NCI-H1048 (cell line): ENCODE results near the gene PLA2G4D.

Experiments
- DNase-seq: peaks from one replicate; lab custom pipeline; 2025; lab: John Stamatoyannopoulos, UW

Gene PLA2G4D

GRCh38 chr15:42071717-42072116 is 22.6 kb downstream of the PLA2G4D start:
- DNase-seq, result no peak

- DNase-seq, result no peak
These were observed 23.4 kb downstream of the PLA2G4D start for GRCh38 chr15:42070976-42071350.

GRCh38 chr15:42070279-42070975 is 23.9 kb downstream of the PLA2G4D start:
- DNase-seq, result no peak

DNA sequence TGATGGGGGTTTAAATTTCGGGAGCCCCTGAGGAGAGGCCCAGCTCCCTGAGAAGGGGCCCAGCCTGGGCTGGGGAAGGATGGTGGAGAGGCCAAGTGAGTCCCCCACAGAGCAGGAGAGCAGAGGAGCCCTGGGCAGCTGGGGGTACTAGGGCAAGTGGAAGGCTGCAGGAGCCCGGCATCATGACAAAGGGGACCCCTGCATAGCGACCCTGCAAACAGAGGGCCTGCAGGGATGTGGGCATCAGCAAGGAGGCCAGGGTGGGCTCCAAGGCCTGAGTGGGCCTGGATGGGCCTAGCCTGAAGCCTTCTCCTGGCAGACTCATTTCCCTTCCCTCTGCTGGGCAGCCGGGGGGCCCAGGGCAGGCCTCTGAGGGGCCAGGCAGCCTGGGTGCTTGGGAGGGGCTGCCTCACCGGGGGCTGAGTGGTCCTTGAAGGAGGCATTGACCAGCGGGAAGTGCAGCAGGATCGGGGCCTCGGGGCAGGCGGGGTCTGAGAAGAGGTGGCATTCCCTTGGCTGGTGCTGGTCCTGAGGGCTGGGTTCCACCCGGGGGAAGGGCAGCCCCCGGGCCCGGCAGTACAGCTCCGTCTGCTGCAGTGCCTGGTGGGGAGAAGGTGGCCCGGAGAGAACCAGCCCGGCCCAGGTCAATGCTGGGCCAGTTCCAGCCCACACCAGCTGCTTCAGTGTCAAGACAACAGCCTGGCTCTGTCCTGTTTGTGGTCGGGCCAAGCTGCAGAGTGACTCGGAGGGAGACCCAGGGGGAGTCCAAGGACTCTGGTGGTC is 24.7 kb downstream of the PLA2G4D start:
- no peak for DNase-seq

- DNase-seq, result no peak
These were observed 25.3 kb downstream of the PLA2G4D start for GRCh38 chr15:42069025-42069424.

- DNase-seq, result no peak
These were observed 25.8 kb downstream of the PLA2G4D start for GRCh38 chr15:42068601-42069000.

DNA sequence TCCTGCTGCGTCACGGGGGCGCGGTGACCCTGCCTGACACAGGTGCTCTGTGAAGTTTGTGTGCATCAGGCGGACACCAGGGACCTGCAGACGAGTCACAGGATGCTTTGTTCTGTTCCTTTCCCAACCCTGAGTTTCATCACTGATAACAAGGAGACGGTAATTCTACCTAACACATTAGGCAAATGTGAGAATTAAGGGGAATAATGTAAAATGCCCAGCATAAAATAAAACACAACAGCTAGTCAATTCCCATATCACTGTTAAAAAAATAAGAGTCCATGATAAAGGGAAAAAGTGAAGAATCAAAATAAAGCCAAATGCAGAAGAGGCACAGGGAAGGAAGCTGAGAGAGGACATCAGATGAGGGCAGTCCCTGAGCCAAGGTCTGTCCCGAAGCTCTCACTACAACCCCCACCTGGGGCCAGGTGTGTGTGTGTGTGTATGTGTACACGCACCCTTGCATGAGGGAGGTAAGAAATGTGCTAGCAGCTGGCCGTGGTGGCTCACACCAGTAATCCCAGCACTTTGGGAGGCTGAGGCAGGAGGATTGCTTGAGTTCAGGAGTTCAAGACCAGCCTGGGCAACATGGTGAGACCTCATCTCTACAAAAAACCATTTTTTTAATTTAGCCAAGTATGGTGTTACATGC is 27.5 kb downstream of the PLA2G4D start:
- no peak for DNase-seq

- no peak for DNase-seq
These were observed 28.9 kb downstream of the PLA2G4D start for GRCh38 chr15:42065468-42065867.

GRCh38 chr15:42065033-42065432 is 29.3 kb downstream of the PLA2G4D start:
- DNase-seq, result no peak

DNA sequence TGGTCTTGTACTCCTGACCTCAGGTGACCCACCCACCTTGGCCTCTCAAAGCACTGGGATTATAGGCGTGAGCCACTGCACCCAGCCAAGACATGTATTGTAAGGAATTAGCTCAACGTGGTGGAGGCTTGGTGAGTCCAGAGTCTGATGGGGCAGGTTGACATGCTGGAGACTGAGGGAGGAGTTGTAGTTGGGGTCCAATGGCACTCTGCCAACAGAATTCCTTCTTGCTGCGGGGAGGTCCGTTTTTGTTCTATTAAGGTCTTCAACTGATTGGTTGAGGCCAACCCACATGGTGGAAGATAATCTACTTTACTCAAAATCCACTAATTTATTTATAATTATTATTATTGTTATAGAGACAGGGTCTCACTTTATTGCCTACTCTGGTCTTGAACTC is 30.1 kb downstream of the PLA2G4D start:
- no peak for DNase-seq

DNA sequence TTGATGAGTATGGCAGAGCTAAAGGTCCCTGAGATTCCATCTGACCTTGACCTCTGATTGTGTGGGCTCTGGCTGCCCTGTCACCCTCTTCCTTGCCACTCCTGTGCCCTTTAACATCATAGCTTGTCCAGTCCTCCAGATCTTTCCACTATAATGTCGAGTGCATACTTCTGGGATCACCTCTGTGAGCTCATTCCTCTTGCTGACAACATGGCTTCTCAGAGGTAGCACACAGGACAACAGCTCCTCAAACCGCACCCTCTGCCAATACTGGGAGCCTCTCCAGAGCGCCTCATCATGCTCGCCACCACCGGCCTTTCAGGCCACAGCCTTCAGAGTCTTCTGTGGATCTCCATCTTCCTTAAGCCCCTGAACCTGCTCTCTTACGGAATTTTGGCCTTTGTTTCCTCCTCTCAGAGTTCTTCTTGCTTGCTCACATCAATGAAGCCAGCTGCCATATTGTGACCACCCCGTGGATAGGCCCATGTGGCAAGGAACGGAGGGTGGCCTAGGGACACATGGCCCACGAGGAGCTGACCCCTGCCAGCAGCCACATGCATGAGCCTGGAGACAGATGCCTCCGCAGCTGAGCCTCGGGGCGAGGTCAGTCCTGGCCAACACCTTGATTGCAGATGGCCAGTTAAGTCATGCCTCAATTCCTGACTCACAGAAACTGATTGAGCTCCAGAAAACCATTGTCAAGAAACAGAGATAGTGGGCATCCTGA is 31.1 kb downstream of the PLA2G4D start:
- DNase-seq, result no peak

GRCh38 chr15:42062284-42062806 is 32.0 kb downstream of the PLA2G4D start:
- DNase-seq, result no peak

GRCh38 chr15:42060797-42061196 is 33.6 kb downstream of the PLA2G4D start:
- no peak for DNase-seq

DNA sequence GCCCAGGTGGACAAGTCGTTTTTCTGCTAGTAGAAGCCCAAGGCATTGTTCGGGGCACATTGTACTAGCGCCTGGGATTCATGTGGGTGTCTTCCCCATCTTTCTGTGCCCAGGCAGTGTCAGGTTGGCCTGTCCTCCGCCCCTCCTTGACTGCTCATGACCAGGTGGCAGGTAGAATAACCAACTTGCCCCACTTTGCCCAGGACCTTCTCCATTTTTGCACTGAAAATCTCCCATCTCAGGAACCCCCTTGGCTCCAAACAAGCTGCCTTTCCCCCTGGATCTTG is 33.9 kb downstream of the PLA2G4D start:
- DNase-seq, result no peak

DNA sequence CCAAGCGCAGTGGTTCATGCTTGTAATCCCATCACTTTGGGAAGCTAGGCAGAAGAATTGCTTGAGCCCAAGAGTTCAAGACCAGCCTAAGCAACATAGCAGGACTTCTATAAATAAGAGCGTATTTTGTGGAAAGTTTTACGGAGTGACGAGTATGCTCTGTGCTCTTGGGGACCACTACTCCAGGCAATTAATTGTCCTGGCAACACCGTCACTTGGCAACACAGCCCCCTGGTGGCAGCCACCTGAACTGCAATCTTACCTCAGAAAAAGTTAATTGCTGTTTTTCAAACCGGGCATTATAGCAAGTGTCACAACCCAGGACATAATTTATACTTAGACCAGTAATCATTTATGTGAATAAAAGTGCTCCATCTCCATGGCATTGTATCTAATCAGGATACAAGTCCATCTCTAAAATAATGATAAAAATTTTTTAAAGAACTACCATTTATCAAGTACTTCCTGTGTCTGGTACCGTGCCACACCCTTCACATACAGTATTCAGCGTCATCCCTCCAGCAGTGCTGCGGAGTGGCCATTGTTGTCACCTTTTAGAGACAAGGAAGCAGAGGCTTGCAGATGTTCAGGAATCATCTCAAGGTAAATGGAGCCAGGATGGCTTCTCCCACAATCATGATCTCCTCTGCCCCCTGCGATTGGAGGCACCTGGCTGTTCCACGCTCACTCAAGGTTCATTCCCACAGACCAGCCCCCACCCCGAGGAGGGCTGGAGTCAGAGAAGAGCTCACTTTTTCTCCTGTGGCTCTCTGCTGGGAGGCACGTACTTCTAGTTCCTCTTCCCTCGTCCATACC is 34.5 kb downstream of the PLA2G4D start:
- DNase-seq, result no peak

DNA sequence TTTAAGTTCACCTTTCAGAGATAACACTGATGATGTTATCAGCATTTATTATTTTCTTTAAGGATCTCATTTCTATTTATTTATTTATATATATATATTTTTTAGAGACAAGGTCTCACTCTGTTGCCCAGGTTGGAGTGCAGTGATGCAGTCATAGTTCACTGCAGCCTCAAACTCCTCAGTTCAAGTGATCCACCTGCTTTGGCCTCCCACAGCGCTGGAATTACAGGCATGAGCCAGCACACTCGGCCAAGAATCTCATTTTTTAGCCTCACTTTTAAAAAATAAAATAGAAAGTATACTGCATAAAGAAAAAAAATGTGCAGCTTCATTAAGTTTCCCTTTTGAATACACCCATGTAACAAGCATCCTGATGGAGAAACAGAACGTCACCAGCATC is 35.6 kb downstream of the PLA2G4D start:
- DNase-seq, result no peak

GRCh38 chr15:42057799-42058646 is 36.3 kb downstream of the PLA2G4D start:
- no peak for DNase-seq

DNA sequence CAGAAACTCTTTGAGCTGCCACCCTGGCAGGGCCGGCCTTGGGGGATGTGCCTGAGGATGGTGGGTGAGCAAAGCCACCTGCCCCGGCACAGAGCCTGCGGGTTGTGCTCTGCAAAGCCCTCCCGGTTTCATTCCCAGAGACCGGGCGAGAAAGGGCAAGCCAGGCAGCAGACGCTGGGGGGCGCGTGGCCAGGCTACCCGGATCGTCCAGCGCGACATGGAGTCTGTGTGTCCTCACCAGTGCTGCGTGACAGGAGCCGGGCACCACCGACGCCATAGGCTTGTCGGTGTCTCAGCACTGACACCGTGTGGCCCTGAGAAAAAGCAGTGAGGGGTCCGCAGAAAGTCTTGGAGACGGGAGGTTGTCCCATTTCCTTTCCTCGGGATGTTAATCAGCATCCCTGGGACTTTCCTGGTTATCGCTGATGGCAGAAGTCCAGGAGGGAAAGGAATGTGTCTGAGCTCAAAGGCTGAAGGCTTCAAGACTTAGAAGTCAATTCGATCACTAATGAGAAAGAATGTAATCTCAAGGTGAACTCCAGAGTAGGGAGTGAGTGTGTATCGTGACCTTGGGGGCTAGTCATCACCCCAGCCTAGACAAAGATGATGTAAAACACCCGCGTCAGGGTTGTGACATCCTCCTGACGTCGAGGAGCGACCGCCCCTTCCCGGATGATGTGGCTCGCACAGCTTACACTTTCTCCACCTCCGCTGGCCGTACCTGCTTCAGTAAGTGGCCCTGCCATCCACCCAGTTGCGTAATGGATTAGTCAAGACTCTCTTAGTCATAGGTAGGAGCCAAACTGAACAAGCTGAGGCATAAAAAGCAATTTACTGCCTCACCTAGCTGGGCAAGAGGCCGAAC is 37.2 kb downstream of the PLA2G4D start:
- DNase-seq, result no peak

GRCh38 chr15:42053914-42054313 is 40.4 kb downstream of the PLA2G4D start:
- no peak for DNase-seq

- no peak for DNase-seq
These were observed 41.4 kb downstream of the PLA2G4D start for GRCh38 chr15:42053010-42053409.
